ENCODE data around the gene NCKAP5.

DNA sequence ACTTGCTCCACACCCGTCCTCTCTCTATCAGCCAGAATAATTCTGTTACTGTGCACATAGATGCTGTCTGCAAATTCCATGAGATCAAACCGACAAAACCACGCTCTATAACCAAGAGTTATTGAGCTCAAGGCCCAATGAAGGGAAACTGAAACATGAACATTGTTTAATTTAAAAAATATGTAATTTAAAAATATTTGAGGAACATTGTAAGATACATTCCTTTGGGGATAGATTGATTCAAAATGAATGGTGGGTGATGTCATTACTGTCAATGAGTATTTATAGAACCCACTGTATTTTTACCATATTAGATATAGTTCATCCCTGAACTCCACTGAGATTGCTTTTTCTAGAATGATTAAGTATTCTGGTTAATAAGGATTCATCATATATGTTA is 50.4 kb downstream of the NCKAP5 start:
- TF ChIP-seq, protein P1, sequence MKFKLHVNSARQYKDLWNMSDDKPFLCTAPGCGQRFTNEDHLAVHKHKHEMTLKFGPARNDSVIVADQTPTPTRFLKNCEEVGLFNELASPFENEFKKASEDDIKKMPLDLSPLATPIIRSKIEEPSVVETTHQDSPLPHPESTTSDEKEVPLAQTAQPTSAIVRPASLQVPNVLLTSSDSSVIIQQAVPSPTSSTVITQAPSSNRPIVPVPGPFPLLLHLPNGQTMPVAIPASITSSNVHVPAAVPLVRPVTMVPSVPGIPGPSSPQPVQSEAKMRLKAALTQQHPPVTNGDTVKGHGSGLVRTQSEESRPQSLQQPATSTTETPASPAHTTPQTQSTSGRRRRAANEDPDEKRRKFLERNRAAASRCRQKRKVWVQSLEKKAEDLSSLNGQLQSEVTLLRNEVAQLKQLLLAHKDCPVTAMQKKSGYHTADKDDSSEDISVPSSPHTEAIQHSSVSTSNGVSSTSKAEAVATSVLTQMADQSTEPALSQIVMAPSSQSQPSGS (IDR thresholded peaks at IDR 0.05; ENCODE audit: low read length): no peak
- TF ChIP-seq POLR2A (IDR thresholded peaks at IDR 0.05; ENCODE audit: control extremely low read depth in 1 of 2, low read depth in 2 of 2, low read length in 2 of 2): no peak
- TF ChIP-seq HDAC2 (IDR thresholded peaks at IDR 0.05; ENCODE audit: borderline replicate concordance in 1 of 2, low read depth in 2 of 2, low read length in 2 of 2): no peak
- TF ChIP-seq, protein P2, sequence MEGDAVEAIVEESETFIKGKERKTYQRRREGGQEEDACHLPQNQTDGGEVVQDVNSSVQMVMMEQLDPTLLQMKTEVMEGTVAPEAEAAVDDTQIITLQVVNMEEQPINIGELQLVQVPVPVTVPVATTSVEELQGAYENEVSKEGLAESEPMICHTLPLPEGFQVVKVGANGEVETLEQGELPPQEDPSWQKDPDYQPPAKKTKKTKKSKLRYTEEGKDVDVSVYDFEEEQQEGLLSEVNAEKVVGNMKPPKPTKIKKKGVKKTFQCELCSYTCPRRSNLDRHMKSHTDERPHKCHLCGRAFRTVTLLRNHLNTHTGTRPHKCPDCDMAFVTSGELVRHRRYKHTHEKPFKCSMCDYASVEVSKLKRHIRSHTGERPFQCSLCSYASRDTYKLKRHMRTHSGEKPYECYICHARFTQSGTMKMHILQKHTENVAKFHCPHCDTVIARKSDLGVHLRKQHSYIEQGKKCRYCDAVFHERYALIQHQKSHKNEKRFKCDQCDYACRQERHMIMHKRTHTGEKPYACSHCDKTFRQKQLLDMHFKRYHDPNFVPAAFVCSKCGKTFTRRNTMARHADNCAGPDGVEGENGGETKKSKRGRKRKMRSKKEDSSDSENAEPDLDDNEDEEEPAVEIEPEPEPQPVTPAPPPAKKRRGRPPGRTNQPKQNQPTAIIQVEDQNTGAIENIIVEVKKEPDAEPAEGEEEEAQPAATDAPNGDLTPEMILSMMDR (IDR thresholded peaks at IDR 0.05; ENCODE audit: control extremely low read depth in 1 of 3, insufficient read depth in 1 of 3, low read depth in 1 of 3, low read length in 3 of 3): no peak
- no peak for TF ChIP-seq SIX5 (IDR thresholded peaks at IDR 0.05; ENCODE audit: low read depth, low read length)
- TF ChIP-seq TEAD4 (IDR thresholded peaks at IDR 0.05; ENCODE audit: low read depth, low read length): no peak
- TF ChIP-seq GTF2F1 (IDR thresholded peaks at IDR 0.05; ENCODE audit: borderline replicate concordance, low read depth, low read length): no peak
- no peak for TF ChIP-seq NRF1 (IDR thresholded peaks at IDR 0.05; ENCODE audit: low read depth, low read length)
- no peak for TF ChIP-seq TAF7 (optimal IDR thresholded peaks at IDR 0.05; ENCODE audit: borderline replicate concordance, low read depth, low read length)
- no peak for TF ChIP-seq ZNF274 (IDR thresholded peaks at IDR 0.05; ENCODE audit: borderline replicate concordance, extremely low read depth, low read length)
- TF ChIP-seq TAF1 (IDR thresholded peaks at IDR 0.05; ENCODE audit: low read depth, low read length): no peak
- TF ChIP-seq CHD1 (IDR thresholded peaks at IDR 0.05; ENCODE audit: low read depth, low read length): no peak
- TF ChIP-seq CBX5 (IDR thresholded peaks at IDR 0.05; ENCODE audit: low read depth, low read length): no peak
